HG03103 (cell line): ENCODE measurements around the gene ATP5MC2.
"Not testable (repeated sequence)": the region's sequence is repeated elsewhere in the genome, so short reads cannot be mapped to it uniquely, and the experiment has no call there.

Source experiments
- ATAC-seq: cut with Tn5 transposase; IDR thresholded peaks from one replicate; pipeline ENCODE4 v1.9.1; 2021; ENCODE audit warnings: low read depth; ENCODE audit not compliant: unreplicated experiment

Gene ATP5MC2

DNA sequence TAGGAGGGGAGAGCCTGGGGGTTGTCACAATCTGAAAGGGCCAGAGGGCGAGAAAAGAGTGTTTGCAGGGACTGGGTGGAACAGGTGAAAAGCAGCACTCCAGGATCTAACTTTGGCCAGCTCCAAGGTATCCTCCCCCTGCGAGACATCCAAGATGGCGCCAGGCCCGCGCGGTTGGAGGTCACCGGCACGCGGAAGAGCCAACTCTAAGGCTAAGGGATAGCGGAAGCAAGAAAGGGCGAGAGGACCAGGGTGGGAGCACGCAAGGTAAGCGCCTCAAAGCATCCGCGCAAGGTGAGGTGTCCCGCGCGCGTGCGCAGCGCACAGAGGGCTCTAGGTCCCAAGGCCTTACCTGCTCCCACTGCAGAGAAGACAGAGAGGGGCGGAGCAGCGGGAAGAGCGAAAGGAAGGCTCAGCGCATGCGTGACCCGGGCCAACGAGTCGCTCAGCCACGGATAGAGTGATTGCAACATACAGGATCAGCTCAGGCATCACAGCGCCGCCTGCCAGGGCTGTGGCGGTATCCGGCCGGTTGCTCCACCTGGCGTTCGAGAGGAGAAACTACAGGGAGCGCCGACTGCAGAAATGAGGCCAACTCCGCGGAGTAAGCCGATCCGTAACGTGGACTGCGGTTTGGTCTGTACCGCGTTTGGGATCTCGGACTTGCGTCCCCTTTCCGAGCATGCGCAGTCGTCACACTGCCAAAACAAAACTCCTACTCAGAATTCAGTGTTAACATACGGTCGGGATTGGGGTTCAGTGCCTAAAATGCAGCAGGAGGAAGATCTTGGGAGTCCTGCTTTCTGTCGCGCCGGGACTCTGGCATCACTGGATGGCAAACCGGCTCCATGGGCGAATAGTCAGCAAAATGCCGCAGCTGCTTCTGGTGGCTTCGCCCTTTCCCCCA lies at the start of gene ATP5MC2:
Gene ATP5MC2 (minus strand): TSS at position 383 of the 907 bp plus-strand sequence. CDS start 3,469 bp downstream, outside the sequence.
- peak; percentile 91 for ATAC-seq

DNA sequence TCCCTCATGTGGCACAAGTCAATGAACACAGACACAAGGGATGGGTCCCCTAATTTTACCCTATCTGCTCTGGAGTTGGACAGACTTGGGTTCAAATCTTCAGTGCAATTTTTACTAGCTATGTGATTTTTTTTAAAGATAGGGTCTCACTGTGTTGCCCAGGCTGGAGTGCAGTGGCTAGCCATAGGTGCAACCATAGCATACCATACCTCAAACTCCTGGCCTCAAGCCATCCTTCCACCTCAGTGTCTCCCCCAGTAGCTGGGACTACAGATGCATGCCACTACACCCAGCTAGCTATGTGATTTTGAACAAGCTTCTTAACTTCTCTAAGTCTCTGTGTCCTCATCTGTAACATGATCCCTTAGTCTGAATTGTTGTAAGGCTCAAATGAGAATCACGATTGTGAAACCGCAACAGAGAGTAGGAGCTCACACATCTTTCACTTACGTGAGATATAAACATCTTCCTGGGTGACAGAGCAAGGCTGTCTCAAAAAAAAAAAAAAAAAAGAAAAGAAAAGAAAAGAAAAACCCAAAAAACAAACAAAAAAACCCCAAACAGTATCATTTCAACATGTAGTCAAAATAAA lies 46.7 kb upstream of the ATP5MC2 start:
- ATAC-seq, result no peak

DNA sequence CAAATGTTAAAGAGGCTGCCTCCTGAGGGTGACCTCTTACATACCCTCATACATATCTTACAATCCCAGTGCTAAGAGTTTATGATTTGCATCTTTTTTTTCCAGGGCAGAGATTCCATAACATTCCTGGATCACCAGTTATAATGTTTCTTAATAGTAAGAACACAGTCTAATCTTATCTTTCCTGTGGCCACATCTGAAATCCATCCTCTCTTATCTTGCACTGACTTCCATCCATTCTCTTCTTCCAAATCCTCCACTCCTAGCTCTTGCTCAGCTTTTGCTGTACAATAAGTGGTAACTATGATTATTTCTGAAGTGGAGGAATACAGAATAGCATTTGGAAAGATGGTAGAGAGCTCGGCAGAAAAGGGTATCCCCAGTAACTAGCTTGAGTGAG lies 45.1 kb upstream of the ATP5MC2 start:
- ATAC-seq, result no peak

DNA sequence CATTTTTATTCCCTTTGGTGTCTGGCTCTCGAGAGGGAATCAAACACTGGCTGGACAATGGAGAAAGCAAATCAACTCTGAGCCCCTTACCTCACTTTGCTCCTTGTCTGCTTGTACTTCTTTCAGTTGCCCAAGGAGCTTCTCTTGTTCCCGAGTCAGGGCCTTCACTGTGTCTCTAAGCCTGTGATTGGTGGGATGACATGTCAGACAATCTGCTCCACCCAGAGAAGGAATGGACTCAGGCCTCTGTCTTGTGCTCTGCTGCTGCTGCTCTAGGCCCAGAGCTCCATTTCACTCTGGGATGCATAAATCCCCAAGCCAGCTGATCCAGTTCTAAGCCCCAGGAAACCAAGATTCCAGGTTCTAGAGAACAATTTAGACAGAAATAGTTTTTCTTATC lies 43.8 kb upstream of the ATP5MC2 start:
- no peak for ATAC-seq

DNA sequence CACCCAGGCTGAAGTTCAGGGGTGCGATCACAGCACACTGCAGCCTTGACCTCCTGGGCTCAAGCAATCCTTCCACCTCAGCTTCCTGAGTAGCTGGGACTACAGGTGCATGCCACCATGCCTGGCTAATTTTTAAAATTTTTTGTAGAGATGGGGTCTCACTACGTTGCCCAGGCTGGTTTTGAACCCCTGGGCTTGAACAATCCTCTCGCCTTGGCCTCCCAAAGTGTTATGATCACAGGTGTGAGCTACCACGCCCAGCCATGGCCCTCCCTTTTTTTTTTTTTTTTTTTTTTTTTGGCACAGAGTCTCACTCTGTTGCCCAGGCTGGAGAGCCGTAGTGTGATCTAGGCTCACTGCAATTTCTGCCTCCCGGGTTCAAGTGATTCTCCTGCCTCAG lies 42.7 kb upstream of the ATP5MC2 start:
- ATAC-seq, result not testable (repeated sequence)

DNA sequence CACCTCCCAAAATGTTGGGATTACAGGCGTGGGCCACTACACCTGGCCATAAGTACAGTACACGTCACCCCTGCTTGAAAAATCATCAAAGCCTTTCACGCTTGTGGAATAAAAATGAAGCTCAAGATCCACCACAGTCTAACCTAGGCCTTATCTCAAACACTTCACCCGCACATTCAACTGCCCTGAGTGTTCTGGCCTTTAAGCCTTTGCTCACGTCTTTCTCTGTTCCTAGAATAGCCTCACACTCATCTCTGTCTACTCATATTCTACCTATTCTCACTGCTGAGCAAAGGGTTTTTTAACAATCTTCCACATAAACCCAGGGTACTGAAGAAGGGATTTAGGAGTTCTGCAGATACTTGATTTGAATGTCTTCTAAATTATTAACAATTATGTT lies 41.4 kb upstream of the ATP5MC2 start:
- ATAC-seq, result no peak

DNA sequence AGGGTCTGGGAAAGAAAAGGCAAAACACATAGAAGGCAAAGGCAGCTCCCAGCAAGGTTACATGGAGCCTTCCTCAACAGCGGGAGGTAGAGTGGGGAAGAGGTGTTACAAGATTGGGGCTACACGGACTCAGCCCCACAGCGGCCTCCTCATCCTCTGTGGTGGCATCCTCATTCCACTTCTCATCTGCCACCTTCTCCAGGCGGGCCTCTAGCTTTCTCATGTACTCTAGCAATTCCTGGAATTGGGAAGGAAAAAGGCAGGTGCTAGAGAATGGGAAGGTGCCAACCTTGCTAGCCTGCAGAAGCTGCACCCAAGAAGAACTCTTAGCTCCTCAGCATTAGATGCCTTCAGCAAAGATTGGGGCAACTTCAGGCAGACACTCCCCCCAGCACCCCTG lies 38.1 kb upstream of the ATP5MC2 start:
- no peak for ATAC-seq

DNA sequence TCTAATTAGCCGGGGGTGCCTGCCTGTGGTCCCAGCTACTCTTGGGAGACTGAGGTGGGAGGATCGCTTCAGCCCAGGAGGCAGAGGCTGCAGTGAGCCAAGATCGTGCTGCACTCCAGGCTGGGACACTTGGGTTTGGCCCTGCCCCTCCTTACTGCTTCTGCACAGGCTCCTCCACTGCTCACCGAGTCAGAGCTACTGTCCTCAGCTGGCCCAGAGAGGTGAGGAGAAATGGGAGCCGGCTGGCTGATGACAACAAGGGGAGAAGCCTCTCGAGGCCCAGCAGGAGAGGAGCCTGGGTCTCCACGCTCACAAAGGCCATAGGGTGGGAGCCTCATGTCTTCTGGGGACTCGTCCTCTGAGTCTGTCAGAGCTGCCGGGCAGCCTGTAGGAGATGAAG lies 37.6 kb upstream of the ATP5MC2 start:
- ATAC-seq, result no peak

DNA sequence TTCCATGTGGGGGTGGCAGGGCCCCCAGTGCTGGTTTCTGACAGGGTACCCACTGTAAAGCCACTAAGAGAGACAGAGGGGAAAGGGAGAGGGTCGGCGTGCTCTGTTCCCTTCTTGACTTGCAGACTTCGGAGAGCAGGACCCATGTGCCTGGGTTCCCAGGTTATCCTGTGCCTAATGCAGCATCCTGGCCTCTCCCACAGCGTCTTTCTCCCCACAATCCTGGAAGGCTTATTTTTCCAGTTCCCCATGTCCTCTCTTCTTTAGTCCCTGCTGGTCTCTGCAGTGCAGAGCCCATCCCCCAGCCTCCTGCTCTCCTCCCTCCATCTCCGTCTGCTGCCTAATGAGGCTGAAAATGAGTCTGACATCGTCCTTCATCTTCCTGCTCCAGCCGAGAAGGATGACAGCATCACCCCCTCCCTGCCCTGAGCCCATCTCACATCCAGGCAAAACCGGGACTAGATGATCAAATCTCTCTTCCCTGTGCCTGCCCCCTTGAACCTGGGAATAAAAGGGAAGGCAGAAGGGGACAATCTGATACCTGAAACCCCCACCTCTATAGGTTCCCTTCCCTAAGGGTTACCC lies 36.3 kb upstream of the ATP5MC2 start:
- no peak for ATAC-seq

DNA sequence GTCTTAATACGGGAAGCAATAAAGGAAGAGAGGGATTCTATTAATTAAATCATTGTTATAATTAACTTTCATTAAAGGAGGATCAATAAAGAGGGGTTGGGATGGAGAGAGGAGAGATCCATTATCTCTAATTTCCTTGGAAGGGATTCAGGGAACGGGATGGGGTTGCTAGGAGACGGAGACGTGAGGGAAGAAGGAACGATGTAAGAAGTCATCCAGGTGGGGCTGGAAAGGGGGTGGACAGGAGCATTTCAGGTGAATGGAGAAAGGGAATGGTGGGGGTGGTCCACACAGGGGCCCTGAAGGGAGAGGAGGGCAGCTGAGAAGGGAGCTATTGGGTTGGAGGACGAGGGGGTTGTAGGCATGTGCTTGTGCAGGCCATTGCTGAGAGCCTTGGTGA lies 34.2 kb upstream of the ATP5MC2 start:
- no peak for ATAC-seq

DNA sequence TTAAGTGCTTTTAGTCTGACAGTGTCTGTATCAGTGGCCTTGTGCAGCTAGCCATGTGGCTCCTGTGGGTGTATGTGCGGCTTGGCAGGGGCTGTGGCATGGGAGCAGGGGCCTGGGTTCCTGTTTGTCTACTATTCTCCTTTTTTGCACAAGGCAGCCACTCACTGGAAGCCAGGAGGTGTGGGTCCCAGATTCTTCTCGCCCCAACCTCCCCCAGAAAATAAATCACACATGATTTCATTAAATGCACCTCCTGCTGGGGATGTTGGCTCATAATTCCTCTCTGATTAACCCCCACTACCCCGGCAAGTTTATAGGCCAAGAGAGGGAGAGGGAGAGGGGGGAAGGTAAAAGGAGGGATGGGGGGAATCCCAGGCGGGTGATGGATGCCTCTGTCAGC lies 33.8 kb upstream of the ATP5MC2 start:
- no peak for ATAC-seq

DNA sequence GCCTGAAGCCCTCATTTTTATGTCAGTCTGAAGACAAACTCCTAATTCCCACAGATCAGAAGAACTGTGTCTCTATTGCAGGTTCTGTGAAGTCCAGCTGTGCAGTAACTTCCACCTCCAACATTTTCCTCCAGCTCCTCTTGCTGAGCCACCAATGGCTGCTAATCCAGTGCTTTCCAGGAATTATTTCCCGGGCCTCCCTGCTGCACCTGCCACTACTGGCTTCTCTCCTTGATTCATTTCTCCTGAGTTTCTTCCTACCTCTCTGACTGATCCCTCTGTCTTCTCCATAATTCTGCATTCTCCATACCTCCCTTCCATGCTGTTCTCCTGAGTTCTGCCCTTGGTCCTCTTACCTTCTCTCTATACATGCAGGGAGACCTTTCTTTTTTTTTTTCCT lies 30.2 kb upstream of the ATP5MC2 start:
- no peak for ATAC-seq

DNA sequence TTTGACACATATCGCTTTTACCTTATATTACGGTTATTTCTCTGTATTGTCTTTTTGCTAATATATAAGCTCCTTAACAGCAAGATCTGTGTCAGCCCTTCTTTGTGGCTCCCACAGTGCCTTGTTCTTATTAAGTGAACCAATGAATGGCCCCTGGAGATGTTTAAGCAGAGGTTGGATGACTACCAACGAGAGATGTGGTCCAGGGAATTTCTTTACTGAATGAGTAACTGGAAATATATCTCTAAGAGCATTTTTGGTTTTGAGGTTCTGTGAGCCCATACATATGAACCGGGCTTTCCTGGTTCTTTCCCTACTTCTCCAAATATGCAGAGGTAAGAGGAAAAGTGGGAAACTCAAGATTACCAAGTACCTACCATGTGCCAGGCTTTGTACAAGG lies 27.9 kb upstream of the ATP5MC2 start:
- ATAC-seq, result no peak

DNA sequence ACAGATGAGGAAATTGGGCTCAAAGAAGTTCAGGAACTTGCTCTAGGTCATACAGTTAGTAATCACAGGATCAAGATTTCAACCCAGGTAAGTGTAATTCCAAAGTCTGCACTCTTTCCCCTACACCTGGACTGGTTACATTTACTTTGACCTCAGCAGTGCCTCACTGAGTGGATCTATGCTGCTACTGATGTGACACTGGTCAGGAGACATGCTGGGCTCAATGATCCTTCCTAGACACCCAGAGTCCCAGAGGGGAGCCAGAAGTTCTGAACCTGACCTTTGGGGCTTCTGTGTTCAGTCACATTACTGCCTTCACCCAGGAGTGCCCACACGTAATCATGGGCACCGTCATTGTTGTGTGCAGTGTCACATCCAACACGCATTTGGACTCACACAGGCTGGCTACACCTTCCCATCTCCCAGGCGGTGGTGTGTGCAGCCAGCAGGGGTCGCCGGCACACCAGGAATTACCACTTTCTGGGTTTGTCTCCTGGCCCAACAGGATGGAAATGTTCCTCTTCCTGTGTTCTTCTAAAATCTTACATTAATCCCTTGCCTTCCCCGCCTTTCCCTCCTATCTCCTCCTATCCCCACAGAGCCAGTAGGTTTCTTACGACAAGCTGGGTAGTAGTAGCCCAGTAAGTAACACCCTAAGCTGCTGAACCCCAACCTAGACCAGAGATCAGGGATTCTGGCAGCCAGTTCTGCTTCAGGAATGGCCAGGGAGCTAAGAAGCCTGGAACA lies 25.8 kb upstream of the ATP5MC2 start:
- no peak for ATAC-seq

DNA sequence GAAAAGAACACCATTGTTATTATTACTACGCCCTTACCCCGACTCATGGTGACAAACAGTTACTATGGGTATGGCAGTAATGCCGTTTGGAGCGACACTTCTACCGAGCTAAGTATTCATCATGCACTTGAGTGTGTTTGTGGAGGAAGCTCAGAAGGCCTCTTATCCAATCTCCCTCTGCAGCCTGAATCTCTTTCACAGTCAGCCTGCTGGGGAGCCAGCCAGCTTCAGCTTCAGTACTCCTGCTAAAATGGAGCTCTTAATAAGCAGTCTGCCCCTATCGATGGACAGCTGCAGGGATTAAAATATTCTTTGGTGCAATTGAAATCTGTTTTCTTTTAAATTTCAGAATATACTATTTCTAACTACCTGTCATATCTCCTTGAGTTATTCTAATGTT lies 24.7 kb upstream of the ATP5MC2 start:
- no peak for ATAC-seq

DNA sequence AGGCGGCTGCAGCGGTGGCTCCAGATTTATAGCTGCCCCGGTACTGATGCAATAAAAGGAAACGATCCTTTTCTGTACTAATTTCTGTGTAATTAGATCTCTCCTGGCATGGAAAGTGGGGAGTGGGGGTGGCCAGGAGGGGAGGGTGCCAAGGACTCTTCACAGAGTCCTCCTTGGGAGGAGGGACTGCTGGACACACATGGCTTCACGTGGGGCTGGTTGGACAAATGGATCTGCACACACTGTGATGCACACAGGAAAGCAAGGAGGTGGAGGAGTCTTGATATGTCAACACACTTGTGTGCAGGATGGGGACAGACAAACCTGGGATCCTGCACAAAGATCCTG lies 23.8 kb upstream of the ATP5MC2 start:
- no peak for ATAC-seq

DNA sequence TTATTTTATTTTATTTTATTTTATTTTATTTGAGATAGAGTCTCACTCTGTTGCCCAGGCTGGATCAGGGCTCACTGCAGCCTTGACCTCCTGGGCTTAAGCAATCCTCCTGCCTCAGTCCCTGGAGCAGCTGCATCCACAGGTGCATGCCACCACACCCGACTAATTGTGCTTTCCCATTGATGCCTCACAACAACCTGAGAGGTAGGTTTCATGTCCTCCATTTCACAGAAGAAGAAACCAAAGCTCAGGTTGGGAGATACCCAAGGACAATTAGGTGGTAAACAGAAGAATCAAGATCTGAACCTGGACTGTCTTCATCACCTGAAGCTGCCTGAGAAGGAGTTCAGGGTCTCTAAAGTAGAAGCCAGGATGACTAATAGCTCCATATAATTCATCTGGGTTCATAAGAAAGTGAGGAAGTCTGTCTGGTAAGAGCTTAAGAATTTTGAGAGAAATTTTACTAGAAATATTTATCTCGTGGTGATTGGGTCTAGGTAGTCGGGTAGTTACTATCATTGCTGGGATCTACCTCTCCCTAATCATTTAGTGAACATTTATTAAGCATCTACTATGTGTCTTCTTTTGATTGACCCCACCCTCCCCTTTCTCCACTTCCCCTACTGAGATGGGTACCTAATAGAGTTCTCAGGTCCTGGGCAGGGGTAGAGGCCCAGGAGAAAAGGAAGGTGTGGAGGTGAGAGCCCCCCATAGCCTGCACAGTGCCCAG lies 23.2 kb upstream of the ATP5MC2 start:
- ATAC-seq, result no peak

DNA sequence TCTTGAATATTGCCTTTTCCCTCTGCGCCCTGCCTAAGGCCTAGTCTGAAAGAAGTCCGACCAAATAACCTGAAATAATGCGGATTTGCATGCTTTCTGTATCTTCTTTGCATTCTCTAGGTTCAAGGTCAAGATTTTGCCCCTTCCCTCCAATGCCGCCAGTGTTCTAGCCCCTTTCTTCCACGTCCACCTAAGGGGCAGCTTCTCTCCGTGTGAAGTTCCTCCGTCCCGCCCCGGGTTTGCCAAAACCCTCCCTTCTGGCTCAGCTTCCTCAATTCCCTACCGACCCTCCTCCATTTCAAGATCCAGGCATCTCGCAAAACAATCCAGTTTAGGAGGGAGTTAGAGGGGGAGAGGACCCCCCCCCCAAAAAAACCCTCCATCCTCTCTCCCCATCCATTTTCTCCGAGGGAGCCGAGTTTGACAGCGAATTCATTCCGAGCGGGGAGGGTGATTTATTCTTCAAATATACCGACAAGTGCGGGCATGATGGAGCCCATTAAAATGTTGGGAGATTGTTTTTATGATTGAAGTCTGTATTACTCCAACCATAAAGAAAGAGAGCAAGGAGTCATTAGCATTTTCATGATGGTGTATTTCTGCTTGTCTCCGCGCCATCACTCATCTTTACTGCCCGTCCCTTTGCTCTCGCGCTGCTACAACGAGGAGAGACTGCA lies 20.9 kb upstream of the ATP5MC2 start:
- no peak for ATAC-seq

DNA sequence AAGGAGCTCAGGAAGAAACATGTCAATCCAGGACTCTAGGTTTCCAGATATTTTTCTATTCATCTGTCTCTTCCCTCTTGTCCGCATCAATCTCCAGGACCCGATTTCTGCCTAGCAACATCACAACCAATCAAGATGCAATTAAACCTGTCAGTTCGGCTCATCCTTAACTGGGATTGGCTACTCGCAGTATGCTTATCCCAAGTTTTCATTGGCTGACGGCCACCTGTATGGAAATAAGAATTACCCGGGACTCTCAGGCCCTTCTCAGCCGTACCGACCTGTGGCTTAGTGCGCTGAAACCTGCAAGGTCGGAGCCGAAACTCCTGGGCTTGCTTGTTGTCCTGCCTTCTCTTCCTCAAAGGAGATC lies 20.4 kb upstream of the ATP5MC2 start:
- no peak for ATAC-seq
